22Rv1 (cell line): Measurements from ENCODE around the gene SV2A.

Experiments used
- CTCF ChIP-seq: fragments of 450-650 bp; IDR thresholded peaks from 2 replicates; pipeline ENCODE4 v1.5.1; 2017; ENCODE audit warnings: mild to moderate bottlenecking
- ZFX ChIP-seq: fragments of 450-650 bp; IDR thresholded peaks from 2 replicates; pipeline ENCODE4 v1.6.1; 2017; ENCODE audit warnings: antibody characterized with exemption, borderline replicate concordance

- no peak for TF ChIP-seq ZFX
- TF ChIP-seq CTCF, result no peak
Measured at GRCh38 chr1:149925751-149926150, 8.1 kb upstream of the SV2A start.
